Measurements from ENCODE around the gene HSPA12A.

The HSPA12A gene

GRCh38 chr10:116771101-116771958 lies 29.0 kb upstream of the HSPA12A start:
- no peak for DNase-seq (ENCODE audit: low spot score)

DNA sequence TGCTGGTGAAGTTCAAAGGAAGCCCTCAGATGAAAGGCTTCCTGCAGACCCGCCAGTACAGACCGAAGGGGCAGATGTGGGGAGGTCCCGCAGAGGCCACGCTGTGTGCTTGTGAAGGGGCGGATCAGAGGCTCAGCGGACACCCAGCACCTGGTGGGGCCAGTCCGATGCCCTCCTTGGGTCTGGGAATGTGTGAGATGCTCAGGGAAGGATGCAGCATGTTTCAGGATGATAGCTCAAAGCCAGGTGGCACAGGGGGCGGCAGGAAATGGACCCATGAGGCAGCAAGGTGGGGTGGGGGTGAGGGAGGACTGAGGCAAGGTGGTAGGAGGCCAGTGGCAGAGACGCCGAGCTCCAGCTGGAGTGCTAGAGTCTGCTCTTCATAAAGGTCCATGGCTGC lies 27.9 kb upstream of the HSPA12A start:
- no peak for DNase-seq (ENCODE audit: low spot score)

DNA sequence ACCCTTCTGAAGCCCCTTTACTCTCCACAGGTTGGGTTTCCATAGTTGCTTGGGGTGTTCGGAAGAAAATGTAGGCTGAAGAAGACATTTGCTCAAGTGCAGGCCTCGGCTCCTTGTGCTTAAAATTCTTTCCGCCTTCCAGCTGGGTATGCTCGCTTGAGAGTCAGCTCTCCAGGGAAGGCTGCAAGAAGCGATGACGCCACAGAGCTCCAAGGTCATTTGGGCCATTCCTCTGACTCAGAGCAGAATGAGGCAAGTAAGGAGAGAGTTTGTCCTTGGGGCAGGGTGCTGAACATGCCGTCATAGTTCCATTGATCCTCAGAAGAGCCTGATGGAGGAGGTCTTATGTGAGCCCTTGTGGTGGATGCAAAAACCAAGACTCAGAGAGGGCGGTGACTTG lies 27.4 kb upstream of the HSPA12A start:
- no peak for DNase-seq (ENCODE audit: low spot score)

DNA sequence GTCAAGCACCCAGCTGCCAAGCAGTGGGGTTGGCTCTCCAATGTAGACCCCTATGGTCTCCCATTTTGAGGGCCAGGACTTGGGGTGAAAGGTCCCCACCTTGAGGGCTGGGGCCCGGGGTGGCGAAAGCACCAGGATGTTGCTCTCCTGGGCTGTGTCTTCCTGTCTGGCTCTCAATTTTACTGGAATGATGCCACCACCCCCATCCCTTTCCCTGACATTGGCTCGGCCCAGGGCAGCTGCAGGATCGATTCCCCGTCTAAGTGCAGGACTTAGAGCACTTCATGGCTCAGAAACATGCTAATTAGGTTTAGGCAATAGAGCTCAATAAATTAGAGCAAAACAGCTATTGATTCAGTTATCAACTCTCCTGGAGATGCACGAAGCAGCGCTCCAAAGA lies 27.0 kb upstream of the HSPA12A start:
- DNase-seq (ENCODE audit: low spot score): no peak

- no peak for DNase-seq (ENCODE audit: low spot score)
Measured at GRCh38 chr10:116768786-116769185, 26.4 kb upstream of the HSPA12A start.

DNA sequence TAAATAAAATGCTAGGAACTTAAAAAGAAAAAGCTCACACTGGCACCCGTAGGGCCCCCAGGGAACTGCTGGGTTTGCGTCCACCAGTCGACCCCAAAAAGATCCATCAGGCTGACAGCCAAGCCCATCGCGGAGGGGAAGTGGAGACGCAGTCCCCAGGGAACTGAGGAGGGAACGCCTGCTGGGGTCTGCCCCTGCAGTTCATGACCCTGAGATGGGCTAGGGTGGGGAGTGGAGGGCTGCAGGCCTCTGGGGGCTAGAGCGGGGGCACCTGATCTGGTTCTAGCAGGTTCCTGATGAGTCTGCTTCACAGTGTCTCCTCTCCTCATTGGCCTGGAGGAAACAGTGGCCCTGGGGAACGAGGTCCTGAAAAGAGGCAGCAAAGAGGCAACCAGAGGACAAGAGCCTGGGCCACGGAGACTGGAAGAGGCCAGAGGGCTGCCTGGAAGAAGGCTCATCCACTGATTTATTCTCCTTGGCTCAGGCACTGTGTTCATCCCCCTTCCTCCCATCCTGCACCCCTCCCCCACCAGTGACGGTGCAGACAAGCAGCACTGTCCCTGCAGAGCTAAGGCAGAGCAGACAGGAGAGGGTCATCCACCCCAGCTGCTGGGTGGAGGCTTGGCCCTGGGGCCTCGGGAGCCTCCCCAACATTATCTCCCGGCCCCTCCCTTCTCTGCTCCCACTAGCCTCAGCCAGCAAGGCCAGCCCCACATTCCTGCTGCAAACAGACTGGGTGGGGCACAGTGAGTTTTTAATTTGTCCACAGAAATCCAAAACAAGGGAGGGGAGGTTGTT lies 24.7 kb upstream of the HSPA12A start:
- DNase-seq (ENCODE audit: low spot score): no peak

DNA sequence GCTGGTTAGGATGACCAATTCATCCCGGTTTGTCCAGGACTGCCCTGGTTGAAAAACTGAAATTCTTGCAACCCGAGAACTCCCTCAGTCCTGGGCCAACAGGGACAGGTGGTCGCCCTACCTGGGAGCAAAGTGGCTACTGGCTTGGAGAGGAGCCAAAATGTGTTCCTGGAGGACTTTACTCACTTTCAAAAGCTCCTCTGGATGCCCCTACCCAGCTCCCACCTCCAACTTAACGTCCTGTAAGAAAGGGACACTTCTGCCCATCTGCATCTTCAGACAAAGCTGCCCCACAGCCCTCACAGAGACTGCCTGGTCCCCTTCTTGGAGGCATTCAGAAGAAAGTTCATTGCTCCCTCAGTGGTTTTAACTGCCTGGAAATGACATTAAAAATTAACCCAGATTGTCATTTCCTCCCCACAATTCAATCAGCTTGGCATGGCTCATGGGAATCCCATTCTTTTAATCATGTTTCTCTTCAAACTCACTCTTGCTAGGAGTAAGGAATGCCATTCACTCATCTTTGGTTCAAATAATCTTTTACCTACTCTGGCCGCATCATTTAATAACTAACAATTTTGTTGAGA lies 24.0 kb upstream of the HSPA12A start:
- no peak for DNase-seq (ENCODE audit: low spot score)

GRCh38 chr10:116765648-116766081 lies 23.3 kb upstream of the HSPA12A start:
- DNase-seq (ENCODE audit: low spot score): no peak

DNA sequence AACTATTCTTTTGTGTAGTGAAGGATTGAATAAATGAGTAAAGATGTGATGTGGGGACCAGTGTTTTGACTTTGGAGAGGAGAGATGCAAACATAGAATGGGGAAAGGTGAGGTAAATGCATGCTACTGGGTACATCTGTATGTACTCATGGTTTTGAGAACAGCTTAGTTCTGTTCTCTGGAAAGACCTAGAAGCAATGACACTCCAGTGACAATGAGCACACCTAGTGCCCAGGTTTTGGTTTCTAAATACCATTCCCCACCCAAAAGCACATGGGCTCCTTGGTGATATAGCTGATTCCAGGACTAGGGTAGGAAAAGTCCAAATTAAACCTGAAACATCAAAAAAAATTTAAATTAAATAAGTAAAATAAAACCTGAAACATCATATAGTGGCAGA lies 22.6 kb upstream of the HSPA12A start:
- no peak for DNase-seq (ENCODE audit: low spot score)

GRCh38 chr10:116763440-116763839 lies 21.1 kb upstream of the HSPA12A start:
- DNase-seq (ENCODE audit: low spot score): no peak

DNA sequence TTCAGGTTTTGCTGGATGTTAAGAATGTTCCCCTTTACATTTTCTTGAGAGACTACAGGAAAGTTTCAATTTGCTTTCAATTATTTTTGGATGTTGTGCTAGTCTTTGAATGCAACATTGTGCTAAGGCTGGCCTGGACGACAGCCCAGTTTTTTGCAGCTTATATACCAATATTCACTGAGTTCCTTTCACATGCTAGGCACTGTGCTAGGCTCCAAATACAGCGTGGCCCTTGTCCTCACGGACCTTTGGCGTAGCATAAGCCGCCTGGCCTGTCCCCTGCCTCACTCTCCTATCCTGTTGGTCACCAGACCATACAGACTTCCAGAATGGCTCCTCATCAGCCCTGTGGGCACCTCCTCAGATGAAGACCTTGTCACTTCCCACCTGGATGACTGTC lies 19.5 kb upstream of the HSPA12A start:
- no peak for DNase-seq (ENCODE audit: low spot score)

DNA sequence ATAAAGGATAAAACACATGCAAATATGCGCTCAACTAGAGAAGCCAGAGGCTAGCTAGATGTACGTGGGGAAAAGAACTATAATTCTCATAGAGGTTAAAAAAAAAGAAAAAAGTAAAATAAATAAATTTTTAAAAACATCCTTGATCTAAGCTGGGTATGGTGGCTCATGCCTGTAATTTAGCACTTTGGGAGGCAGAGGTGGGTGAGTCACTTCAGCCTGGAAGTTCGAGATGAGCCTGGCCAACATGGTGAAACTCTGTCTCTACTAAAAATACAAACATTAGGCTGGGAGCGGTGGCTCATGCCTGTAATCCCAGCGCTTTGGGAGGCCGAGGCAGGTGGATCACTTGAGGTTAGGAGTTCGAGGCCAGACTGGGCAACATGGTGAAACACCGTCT lies 18.6 kb upstream of the HSPA12A start:
- no peak for DNase-seq (ENCODE audit: low spot score)

- DNase-seq (ENCODE audit: low spot score): no peak
Measured at GRCh38 chr10:116757246-116757645, 14.9 kb upstream of the HSPA12A start.

GRCh38 chr10:116756277-116756676 lies 13.9 kb upstream of the HSPA12A start:
- no peak for DNase-seq (ENCODE audit: low spot score)

GRCh38 chr10:116753759-116754158 lies 11.4 kb upstream of the HSPA12A start:
- no peak for DNase-seq (ENCODE audit: low spot score)

GRCh38 chr10:116752969-116753665 lies 10.8 kb upstream of the HSPA12A start:
- DNase-seq (ENCODE audit: low spot score): no peak

- no peak for DNase-seq (ENCODE audit: low spot score)
Measured at GRCh38 chr10:116752563-116752962, 10.2 kb upstream of the HSPA12A start.

GRCh38 chr10:116748471-116748870 lies 6.1 kb upstream of the HSPA12A start:
- no peak for DNase-seq (ENCODE audit: low spot score)

DNA sequence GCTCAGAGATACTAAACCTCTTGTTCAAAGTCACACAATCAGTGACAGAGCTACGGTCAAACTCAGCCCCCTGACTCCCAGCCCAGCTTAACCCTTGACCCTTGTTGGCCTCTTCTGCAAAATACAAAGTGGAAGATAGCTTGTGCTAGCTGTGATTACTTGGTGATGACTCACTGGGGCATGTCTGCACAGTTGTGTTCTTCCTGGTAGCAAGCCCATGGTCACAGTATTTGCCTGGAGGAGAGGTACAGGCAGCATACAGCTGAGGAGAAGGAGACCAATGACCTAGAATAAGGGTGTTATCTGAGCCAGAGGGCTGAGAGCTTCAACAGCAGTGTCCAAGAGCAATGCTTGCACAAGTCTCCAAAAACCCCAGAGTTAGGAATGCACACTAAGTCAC lies 5.7 kb upstream of the HSPA12A start:
- DNase-seq (ENCODE audit: low spot score): no peak

DNA sequence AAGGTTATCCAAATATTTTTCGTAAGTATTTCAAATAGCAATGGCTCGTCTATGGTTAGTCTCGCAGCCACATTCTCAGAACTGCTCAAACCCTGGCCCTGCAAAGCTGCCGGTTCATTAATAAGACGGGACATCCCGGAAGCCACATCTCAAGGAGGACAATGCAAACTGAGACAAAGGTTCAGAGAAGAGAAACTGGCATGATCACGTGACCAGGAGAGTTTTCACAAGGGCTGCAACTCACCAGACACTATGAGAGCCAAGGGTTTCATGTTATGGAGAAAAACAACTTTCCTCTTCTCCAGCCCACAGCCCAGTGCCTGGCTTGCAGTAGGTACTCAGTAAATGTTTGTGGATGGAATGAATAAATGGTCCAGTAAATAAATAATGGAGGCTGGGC lies 5.0 kb upstream of the HSPA12A start:
- no peak for DNase-seq (ENCODE audit: low spot score)

DNA sequence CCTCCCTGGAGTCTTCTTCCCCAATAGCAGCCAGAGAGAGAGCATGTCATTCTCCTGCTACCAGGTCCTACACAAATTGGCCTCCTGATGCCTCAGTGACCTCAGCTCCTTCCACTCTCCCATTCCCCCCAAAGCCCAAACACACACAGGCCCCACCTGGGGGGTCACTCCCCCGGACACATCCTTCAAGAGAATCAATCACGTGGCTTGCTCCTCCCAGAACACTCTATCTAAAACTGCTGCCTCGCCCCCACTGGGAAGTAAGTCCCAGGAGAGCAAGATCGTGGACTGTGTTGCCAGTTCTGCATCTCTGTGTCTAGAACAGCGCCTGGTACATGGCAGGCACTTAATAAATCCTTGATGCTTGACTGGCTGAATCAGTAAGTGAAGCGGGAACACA lies 2.5 kb upstream of the HSPA12A start:
- DNase-seq (ENCODE audit: low spot score): no peak

DNA sequence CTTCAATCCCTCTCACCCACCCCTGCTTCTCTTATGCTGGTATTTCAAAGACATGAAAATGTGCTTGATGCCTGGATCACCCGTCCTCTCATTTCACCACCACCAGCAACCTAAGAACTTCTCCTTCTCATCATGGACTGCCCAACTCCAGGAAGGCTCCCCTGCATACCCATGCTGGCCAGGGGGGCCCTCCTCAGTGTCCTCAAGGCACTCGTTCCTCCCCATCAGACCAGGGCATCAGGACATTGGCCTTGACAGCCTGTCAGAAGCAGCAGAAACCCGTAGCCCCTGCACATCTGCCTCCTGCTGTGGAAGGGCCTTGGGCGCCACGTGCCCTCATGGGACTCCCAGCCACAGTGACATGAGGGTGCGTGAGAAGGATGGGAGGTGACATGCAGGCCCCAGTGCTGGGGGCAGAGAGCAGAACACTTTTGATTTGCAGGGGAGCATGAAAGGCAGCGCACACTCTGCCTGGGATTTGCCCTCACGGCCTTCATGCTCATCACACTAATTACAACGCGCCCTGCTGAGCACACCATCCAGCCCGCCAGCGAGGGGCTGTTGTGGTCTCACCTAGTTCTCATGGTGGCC lies 1.9 kb upstream of the HSPA12A start:
- no peak for DNase-seq (ENCODE audit: low spot score)
